GM23248 (cell line): ENCODE measurements around the gene FHOD3.

Experiments
- EZH2 ChIP-seq: fragments of 200-600 bp; sonication (generic); IDR thresholded peaks from 2 replicates; pipeline ENCODE4 v1.6.1; 2018; ENCODE audit warnings: antibody characterized with exemption, mild to moderate bottlenecking; ENCODE audit not compliant: insufficient read depth, poor library complexity, severe bottlenecking
- EZH2phosphoT487 ChIP-seq: fragments of 200-600 bp; sonication (generic); IDR thresholded peaks from 2 replicates; pipeline ENCODE4 v1.6.1; 2018; ENCODE audit warnings: antibody characterized with exemption, moderate library complexity, mild to moderate bottlenecking, low read depth; ENCODE audit not compliant: insufficient read depth

- TF ChIP-seq EZH2: no peak
- TF ChIP-seq EZH2phosphoT487: no peak
These were observed 15.4 kb downstream of the FHOD3 start for GRCh38 chr18:36312806-36313395.
